Coronary artery (tissue), 2 donors: ENCODE results near the gene ATP13A1.
A peak's percentile ranks its signal among the peaks of the same experiment; 100 is the strongest.

ENCODE experiments used
- DNase-seq: peaks from one replicate; pipeline ENCODE4 v3.0.0-alpha.2; 2017; ENCODE audit warnings: low spot score
- H3K27ac ChIP-seq, 2 donors: fragments of 200-600 bp; sonication (generic); one replicate each; pipeline ENCODE4 v1.5.1; 2016 to 2019
- H3K4me3 ChIP-seq: fragments of 200-600 bp; sonication (generic); 2 replicates; pipeline ENCODE4 v1.5.1; 2016; ENCODE audit warnings: mild to moderate bottlenecking, moderate library complexity
- CTCF ChIP-seq: fragments of 200-600 bp; sonication (generic); IDR thresholded peaks from one replicate; pipeline ENCODE4 v1.5.1; 2019; ENCODE audit warnings: antibody characterized with exemption

The ATP13A1 gene

DNA sequence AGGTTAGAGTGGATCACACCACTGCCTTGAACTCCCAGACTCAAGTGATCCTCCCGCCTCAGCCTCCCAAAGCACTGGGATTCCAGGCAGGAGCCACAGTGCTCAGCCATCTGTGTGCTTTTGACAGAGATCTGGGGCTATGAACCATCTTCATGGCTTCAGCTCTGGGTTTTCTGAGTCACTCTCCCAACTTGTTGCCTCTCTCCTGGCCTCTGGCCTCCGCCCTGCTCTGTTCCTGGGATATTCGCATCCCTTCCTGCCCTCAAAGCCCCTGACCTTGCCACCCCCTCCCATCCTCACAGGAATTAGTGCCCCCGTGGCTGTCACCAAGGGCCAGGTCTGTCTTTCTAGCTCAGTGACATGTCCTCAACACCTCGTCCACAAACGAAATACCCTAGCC is 14.3 kb downstream of the ATP13A1 start:
- DNase-seq = no peak
- Histone ChIP-seq H3K4me3 (no peak overlapping the region), H3K27ac (no peak overlapping the region)
- TF ChIP-seq CTCF = no peak

GRCh38 chr19:19647037-19647835 is 16.2 kb downstream of the ATP13A1 start:
- no peak for TF ChIP-seq CTCF
- Histone ChIP-seq H3K4me3 (no peak overlapping the region), H3K27ac (no peak overlapping the region)
- no peak for DNase-seq

DNA sequence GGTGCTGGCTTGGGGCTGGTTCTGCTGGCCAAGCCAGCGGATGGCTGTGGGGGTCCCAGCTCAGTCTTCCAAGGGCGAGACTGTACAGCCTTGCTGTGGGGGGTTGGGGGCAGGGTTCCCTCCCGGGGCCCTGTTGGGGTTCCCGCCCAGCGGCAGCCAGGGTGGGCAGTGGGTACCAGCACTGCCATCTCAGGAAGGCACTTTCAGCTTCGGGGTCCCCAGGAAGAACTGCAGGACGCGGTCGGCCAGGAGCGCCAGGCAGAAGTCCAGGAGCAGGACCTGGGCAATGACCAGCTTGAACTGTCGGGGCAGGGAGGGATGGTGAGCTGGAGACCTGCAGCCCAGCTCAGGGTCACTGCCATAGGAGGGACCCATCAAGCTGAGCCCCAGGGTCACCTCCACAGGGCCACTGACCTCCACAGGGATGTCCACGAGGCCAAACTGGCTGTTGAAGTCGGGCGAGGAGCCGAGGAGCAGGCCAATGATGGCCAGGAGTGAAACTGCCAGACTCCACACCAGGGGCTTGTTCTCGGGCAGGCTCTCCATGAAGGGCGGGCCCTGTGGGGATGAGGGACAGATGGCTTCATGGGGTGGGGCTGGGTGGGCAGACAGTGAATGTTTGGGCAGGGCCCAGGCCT is 18.1 kb downstream of the ATP13A1 start:
- DNase-seq = no peak
- no peak for TF ChIP-seq CTCF
- no peak overlapping the region for H3K27ac ChIP-seq
- H3K4me3 ChIP-seq = no peak overlapping the region

DNA sequence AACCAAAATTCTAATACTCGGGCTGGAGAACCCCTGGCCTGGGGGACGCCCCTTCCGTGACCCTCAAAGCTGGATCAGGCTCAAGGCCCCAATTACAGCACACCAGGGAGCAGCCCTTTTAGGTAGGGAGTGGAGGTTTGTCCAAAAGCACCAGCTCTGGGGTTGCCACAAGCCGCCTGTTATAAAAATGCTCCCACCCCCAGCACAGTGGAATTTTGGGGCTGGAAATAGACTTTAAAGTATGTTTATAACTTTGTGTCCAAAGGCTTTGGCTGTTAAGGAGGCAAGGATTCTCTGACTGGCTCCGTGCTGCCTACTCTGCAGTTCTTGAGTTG is 19.5 kb downstream of the ATP13A1 start:
- TF ChIP-seq CTCF = peak; percentile 21
- Histone ChIP-seq H3K4me3 (peak overlapping the region; percentile 86), H3K27ac (peak overlapping the region in 1 of 2 donors; percentile 10)
- DNase-seq = no peak

GRCh38 chr19:19643158-19644053 is 20.1 kb downstream of the ATP13A1 start, which contains the start of gene GMIP:
Gene GMIP, minus strand, starts transcription at chr19:19643657. Its CDS starts 128 bp downstream, at chr19:19643529.
- H3K4me3 ChIP-seq = peak within 1 kb of the TSS; percentile 86
- TF ChIP-seq CTCF = peak; percentile 89
- peak within 1 kb of the TSS; percentile 10 to 77 for H3K27ac ChIP-seq
- DNase-seq = peak; percentile 83

DNA sequence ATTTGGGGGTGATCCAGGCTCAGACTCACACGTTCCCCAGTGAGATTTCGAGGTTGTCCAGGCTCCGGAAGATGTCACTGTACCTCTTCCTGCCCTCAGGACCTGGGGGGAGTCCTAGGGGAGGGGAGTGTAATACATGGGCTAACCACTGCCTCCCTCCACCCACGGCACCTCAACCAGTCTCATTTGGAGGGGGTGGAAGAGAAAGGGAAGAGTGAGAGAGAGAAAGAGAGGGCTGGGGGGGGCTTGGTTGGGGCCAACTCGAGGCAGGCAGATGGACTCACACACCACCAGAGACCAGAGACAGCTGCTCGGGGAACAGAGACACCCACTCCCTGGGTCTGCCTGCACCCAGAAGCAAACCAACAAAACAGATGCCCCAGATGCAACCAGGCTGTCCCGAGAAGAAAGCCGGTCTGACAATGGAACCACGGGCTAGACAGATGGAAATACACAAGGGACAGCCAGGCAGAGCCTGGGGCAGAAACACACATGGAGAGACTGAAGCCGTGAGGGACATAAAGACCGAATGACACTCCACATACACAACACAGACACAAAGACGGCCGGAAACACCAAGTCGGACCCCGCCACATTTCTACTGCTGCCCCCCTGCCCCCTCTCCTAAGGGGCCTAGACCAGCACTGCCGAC is 20.8 kb downstream of the ATP13A1 start:
- Histone ChIP-seq H3K27ac (peak overlapping the region; percentile 10 to 77), H3K4me3 (peak overlapping the region; percentile 86)
- DNase-seq = no peak

More for the DNA sequence above, 20.8 kb downstream of the ATP13A1 start:
- TF ChIP-seq CTCF = no peak
